Astrocyte of the spinal cord (primary cell): ENCODE measurements around the gene NVL.

Source experiments
- DNase-seq: peaks from one replicate; pipeline ENCODE4 v3.0.0; 2011; ENCODE audit warnings: low read depth, low spot score
- H3K4me3 ChIP-seq: 2 replicates; pipeline ENCODE4 v1.5.1; 2011; ENCODE audit warnings: low read depth, mild to moderate bottlenecking, low read length, moderate library complexity
- CTCF ChIP-seq: IDR thresholded peaks from 2 replicates; pipeline ENCODE4 v1.5.1; 2012; ENCODE audit warnings: low read depth, mild to moderate bottlenecking, low read length, inconsistent platforms
- in situ Hi-C: cut with HindIII; loops from 2 replicates; pipeline ENCODE4 v1.10.0; 2017; ENCODE audit warnings: low sequenced_read_pairs

Gene NVL

GRCh38 chr1:224183591-224184312 is 146.2 kb downstream of the NVL start:
- peak overlapping the region; percentile 78 for H3K4me3 ChIP-seq
- in situ Hi-C loops = no loop called here
- no peak for TF ChIP-seq CTCF
- DNase-seq = peak; percentile 71

DNA sequence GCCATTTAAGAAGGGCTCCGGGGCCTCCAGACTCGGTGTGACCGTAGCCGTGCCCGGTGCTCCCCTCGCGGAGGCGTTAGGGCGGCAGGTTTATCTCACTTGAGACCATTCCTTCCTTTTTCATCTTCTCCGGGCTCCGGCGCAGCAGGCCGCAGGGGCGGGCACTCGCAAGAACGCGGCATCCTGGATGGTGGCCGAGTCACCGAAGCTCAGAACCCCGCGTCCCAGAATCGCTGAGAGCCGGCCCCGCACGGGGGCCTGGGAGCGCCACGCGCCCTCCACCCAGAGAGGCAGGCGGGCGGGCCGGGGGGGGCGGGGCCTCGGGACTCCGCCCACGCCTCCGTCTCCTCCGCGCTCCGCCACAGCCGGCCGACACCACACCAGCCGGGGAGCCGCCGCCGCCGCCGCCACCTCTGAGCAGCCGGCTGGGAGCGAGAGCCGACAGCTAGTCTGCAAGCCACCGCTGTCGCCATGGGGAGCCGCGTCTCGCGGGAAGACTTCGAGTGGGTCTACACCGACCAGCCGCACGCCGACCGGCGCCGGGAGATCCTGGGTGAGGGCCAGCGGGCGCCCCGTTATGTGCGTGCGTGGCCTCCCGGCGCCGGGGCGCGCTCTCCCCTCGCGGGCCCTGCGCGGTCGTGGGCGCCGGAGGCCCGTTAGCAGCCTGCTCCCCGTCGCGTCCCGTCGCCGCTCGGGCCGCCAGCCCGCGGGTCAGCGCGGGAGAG is 146.9 kb downstream of the NVL start, which contains the start of gene DEGS1:
DEGS1 (plus strand) TSS at position 375 of the 725 bp plus-strand sequence; CDS start at position 472, 97 bp downstream.
- H3K4me3 ChIP-seq = peak within 1 kb of the TSS; percentile 78
- in situ Hi-C loops = no loop called here
- no peak for TF ChIP-seq CTCF
- DNase-seq = peak; percentile 82

DNA sequence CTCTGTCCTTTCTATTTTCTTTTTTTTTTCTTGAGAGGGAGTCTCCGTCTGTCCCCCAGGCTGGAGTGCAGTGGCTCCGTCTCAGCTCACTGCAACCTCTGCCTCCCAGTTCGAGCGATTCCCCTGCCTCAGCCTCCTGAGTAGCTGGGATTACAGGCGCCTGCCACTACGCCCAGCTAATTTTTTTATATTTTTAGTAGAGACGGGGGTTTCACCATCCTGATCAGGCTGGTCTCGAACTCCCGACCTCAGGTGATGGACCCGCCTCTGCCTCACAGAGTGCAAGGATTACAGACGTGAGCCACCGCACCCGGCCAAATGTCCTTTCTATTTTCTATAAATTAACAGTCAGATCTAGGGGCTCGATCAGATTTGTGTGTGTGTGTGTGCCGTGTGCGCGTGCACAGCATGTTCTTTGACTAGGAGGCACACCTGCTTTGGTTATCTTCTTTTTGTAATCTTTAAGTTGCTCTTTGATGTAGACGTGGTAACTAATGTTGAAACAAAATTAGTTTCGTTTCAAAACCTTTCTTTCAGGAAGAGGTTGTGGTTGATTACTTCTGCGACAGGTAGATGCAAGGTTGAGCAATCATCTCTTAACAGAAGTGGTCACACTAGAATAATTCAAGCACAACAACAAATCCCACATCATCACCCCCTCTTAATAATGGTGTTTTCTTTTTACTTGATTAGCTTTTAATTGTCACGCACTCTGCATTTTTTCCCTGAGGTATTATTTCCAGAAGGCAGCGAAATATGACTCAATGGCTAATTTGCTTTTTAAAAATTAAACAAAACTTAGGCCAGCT is 147.7 kb downstream of the NVL start:
- DNase-seq = no peak
- H3K4me3 ChIP-seq = peak overlapping the region; percentile 78
- in situ Hi-C loops = no loop called here
- no peak for TF ChIP-seq CTCF

DNA sequence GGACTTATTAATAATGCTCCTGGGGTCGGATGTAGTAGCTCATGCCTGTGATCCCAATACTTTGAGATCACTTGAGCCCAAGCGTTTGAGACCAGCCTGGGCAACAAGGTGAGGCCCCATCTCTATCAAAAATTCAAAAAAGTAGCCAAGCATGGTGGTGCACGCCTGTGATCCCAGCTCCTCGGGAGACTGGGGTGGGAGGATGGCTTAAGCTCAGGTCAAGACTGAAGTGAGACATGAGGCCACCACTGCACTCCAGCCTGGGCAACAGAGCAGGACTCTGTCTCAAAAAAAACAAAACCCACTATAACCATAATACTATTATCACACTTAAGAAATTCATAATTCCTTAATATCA is 148.5 kb downstream of the NVL start:
- no peak for DNase-seq
- no peak overlapping the region for H3K4me3 ChIP-seq
- in situ Hi-C loops = no loop called here
- no peak for TF ChIP-seq CTCF

DNA sequence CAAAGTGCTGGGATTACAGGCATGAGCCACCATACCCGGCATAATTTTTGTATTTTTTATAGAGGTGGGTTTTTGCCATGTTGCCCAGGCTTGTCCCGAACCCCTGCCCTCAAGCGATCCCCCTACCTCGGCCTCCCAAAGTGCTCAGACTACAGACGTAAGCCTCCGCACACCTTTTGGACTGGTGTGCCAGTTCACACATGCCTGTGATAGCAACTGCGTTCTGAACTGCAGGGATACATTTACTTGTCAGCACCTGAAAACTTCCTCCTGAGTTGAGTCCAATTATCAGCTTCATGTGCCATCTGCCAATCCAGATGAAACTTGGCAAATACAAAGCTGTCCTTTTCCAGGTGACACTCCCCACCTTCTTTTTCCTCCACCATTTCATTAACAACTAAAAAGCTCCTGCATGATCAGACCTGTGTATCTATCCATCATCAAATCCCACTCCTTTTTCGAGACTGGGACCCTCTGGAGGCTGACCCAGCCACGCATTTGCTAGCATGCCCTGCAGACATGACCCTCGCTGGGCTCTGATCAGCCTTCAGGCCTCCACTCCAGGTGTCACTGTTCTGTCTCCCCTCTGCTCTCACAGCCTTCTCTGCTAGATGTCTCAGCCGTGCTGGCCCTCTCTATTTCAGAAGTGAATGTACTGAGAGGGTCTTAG is 149.1 kb downstream of the NVL start:
- TF ChIP-seq CTCF = no peak
- DNase-seq = no peak
- H3K4me3 ChIP-seq = no peak overlapping the region
- in situ Hi-C loops = no loop called here

DNA sequence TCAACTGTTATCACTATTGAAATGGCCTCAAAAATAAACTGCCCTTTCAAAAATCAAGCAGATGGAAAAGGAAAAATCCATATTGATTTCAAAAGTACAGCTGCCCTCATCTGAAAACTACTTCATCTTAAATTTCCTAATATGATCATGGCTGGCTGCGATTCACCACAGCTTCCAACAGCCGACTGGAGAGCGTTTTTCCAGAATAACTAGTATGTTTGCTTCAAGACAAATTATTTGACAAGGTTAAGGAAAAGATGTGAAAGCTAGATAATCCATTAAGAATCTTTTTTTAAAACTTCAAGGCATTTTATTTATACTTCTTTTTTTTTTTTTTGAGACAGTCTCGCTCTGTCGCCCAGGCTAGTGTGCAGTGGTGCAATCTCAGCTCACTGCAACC is 151.1 kb downstream of the NVL start:
- no peak overlapping the region for H3K4me3 ChIP-seq
- in situ Hi-C loops = no loop called here
- TF ChIP-seq CTCF = no peak
- no peak for DNase-seq
